ENCODE results near the gene UAP1.
A peak's percentile ranks its signal among the peaks of the same experiment; 100 is the strongest.

UAP1 gene

DNA sequence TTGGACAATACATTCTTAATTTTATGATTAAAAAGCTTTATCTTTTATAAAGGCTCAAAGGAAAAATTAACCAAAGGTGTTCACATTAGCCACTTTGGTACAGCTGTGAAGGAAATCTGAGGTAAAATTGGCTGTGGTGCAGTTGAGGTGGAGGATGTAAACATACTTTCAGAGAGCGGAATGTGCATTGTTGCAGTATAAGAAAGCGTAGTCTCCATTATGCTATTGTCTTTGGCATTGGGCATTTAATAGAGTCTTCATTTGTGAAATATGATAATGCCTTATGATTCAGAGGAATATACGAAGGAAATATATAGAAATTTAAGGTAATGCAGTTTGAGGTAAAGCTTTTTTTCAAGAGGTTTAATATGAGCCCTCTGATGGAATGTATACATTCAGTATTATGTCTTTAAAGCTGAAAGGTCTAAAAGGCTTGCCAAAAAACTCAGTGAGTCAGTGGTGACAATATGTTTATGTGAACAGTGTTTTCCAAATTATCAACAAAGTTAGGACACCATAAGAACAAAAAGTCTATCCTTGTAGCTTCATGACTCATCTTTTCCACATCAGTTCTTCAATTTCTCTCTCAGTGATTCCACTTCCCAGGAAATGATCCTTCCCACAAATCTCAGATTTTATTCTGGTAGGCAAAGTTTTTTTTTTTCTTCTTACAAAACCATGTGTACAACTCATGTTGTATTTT lies 43.9 kb downstream of the UAP1 start:
- no peaks in the 10 kb centered on the region for H3K9me3 ChIP-seq (ENCODE audit: severe bottlenecking)
- no peak for DNase-seq
- H3K27ac ChIP-seq = no peak overlapping the region
- TF ChIP-seq, protein P1, sequence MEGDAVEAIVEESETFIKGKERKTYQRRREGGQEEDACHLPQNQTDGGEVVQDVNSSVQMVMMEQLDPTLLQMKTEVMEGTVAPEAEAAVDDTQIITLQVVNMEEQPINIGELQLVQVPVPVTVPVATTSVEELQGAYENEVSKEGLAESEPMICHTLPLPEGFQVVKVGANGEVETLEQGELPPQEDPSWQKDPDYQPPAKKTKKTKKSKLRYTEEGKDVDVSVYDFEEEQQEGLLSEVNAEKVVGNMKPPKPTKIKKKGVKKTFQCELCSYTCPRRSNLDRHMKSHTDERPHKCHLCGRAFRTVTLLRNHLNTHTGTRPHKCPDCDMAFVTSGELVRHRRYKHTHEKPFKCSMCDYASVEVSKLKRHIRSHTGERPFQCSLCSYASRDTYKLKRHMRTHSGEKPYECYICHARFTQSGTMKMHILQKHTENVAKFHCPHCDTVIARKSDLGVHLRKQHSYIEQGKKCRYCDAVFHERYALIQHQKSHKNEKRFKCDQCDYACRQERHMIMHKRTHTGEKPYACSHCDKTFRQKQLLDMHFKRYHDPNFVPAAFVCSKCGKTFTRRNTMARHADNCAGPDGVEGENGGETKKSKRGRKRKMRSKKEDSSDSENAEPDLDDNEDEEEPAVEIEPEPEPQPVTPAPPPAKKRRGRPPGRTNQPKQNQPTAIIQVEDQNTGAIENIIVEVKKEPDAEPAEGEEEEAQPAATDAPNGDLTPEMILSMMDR (IDR thresholded peaks at IDR 0.05; ENCODE audit: low read depth, low read length) = no peak
- H3K36me3 ChIP-seq = peaks cover 31% of the 10 kb centered on the region
- no peak overlapping the region for H3K4me3 ChIP-seq (ENCODE audit: low read depth, low read length)
- H3K27me3 ChIP-seq (ENCODE audit: insufficient read depth, low read depth, severe bottlenecking) = no peaks in the 10 kb centered on the region

DNA sequence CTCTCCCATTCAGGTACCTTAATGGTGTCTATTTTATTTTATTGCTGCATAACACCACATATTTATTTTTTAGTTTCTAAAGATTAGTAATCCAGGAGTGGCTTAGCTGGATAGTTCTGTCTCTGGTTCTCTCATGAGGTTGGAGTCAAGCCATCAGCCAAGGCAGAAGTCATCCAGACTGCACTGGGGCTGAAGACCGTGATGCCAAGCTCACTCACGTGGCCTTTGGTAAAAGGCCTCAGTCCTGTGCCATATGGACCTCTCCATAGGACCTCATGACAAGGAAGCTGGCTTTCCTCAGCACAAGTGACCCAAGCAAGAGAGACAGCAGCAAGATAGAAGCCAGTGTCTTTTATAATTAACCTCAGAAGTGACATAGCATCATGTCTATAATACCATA lies 47.8 kb downstream of the UAP1 start:
- no peak for DNase-seq
- H3K27ac ChIP-seq = no peak overlapping the region
- H3K36me3 ChIP-seq = peaks cover 7% of the 10 kb centered on the region
- H3K9me3 ChIP-seq (ENCODE audit: severe bottlenecking) = no peaks in the 10 kb centered on the region
- no peak overlapping the region for H3K4me3 ChIP-seq (ENCODE audit: low read depth, low read length)
- H3K27me3 ChIP-seq (ENCODE audit: insufficient read depth, low read depth, severe bottlenecking) = no peaks in the 10 kb centered on the region
- TF ChIP-seq, protein P1 (IDR thresholded peaks at IDR 0.05; ENCODE audit: low read depth, low read length) = no peak

DNA sequence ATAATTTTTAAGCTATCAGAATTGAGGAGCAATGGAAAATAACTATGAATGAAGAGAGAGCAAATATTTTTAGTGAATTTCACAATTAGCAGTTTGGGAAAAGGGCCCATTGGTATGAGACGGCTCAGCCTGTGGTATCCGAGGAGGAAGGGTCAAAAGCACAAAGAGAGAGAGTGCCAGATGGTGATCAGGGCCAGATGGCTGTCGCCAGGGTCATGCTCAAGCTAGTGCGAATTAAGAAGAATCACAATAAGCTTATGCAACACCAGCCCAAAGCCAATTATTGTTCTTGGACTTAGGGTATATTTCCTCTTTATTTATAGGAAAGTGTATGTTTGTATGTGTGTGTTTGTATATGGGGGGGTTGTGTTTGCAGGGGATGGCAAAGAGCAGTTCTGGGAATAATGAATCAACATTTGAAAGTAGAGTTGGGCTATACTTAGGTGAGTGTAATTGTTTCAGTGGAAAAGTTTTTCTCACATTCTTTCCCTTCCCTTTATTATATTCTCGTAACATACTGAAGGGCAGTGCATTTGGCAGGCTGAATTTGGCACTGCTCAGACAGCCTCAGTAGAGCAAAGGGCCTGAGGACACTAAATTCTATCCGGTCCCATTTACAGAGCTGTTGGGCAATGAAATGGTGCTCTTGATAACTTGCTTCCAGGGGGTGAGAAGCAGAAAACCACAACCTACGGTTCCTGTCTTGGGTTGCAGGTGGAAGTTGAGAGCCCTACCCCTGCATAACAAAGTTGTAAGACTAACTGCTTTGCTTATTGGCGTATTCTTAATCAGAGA lies 51.3 kb downstream of the UAP1 start:
- H3K27ac ChIP-seq = peak overlapping the region; percentile 49
- peak; percentile 94 for DNase-seq

DNA sequence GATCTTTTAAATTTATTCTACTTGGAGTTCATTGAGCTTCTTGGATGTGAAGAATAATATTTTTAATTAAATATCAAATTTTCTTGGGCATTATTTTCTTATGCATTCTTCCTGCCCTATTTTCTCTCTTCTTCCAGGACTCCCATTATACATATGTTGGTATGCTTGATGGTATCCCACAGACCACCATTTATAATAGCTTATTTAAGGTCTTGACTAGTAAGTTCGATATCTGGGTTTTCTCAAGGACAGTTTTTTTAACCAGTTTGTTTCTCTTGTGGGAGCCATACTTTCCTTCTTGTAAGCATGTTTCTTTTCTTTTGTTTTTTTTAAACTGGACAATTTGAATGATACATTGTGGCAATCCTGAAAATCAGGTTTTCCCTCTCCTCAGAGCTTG lies 55.3 kb downstream of the UAP1 start:
- H3K4me3 ChIP-seq (ENCODE audit: low read depth, low read length) = no peak overlapping the region
- DNase-seq = no peak

More for the DNA sequence above, 51.3 kb downstream of the UAP1 start:
- H3K27me3 ChIP-seq (ENCODE audit: insufficient read depth, low read depth, severe bottlenecking) = no peaks in the 10 kb centered on the region
- TF ChIP-seq, protein P1 (IDR thresholded peaks at IDR 0.05; ENCODE audit: low read depth, low read length) = no peak
- H3K9me3 ChIP-seq (ENCODE audit: severe bottlenecking) = peaks cover 7% of the 10 kb centered on the region
- peaks cover 7% of the 10 kb centered on the region for H3K36me3 ChIP-seq
- H3K4me3 ChIP-seq (ENCODE audit: low read depth, low read length) = no peak overlapping the region

DNA sequence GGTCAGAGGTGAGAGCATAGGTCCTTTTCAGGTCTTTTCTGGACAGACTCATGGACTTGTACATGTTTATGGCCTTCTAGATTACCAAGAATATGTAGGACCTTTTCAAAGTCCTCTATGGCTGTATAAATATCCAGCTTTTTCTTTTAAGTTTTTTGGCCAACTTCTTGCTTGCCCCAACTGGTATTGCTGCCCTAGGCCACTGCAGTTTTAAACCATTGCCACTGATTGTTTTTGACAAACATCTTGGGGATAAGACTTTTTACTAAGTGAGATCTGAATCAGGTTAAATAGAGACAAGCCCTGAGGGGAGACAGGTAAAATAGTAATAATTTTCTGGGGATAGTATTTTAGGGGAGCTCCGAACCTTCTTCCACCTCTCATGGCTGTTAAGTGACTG lies 56.0 kb downstream of the UAP1 start:
- DNase-seq = no peak
- no peaks in the 10 kb centered on the region for H3K27me3 ChIP-seq (ENCODE audit: insufficient read depth, low read depth, severe bottlenecking)
- TF ChIP-seq, protein P1 (IDR thresholded peaks at IDR 0.05; ENCODE audit: low read depth, low read length) = no peak
- no peak overlapping the region for H3K4me3 ChIP-seq (ENCODE audit: low read depth, low read length)
- no peak overlapping the region for H3K27ac ChIP-seq
- H3K9me3 ChIP-seq (ENCODE audit: severe bottlenecking) = peaks cover 7% of the 10 kb centered on the region
- no peaks in the 10 kb centered on the region for H3K36me3 ChIP-seq

More for the DNA sequence above, 55.3 kb downstream of the UAP1 start:
- Histone ChIP-seq H3K27me3 (ENCODE audit: insufficient read depth, low read depth, severe bottlenecking) (no peaks in the 10 kb centered on the region), H3K9me3 (ENCODE audit: severe bottlenecking) (peaks cover 7% of the 10 kb centered on the region), H3K27ac (no peak overlapping the region), H3K36me3 (no peaks in the 10 kb centered on the region)
- TF ChIP-seq, protein P1 (IDR thresholded peaks at IDR 0.05; ENCODE audit: low read depth, low read length) = no peak

Data from WERI-Rb-1 (cell line).